GM12801 (cell line): ENCODE results near the gene PRMT5.

Source experiments
- TF ChIP-seq, protein P1 (sequence below): IDR thresholded peaks from one replicate; pipeline ENCODE4 v1.5.1; 2011; ENCODE audit warnings: control low read depth; ENCODE audit not compliant: insufficient read length; ENCODE audit errors: extremely low read depth

Gene PRMT5

DNA sequence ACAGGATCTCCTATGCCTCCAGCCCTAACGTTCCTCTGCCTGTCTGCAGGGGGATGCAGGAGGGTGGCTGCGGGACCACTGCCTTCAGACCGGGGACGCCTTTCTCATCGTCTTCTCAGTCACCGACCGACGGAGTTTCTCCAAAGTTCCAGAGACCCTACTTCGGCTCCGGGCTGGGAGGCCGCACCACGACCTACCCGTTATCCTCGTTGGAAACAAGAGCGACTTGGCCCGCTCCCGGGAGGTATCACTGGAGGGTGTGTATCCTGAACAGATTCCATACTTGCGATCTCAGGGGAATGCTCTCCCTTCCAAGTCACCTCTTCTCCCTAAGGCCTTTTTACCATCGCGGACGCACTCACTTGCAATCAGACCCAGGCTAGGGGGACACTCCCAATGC, 43.2 kb downstream of the PRMT5 start:
- TF ChIP-seq, protein P1, sequence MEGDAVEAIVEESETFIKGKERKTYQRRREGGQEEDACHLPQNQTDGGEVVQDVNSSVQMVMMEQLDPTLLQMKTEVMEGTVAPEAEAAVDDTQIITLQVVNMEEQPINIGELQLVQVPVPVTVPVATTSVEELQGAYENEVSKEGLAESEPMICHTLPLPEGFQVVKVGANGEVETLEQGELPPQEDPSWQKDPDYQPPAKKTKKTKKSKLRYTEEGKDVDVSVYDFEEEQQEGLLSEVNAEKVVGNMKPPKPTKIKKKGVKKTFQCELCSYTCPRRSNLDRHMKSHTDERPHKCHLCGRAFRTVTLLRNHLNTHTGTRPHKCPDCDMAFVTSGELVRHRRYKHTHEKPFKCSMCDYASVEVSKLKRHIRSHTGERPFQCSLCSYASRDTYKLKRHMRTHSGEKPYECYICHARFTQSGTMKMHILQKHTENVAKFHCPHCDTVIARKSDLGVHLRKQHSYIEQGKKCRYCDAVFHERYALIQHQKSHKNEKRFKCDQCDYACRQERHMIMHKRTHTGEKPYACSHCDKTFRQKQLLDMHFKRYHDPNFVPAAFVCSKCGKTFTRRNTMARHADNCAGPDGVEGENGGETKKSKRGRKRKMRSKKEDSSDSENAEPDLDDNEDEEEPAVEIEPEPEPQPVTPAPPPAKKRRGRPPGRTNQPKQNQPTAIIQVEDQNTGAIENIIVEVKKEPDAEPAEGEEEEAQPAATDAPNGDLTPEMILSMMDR, result no peak

GRCh38 chr14:22884738-22885523, 44.2 kb downstream of the PRMT5 start:
- TF ChIP-seq, protein P1, result no peak

GRCh38 chr14:22884076-22884737, 45.0 kb downstream of the PRMT5 start:
- TF ChIP-seq, protein P1, result no peak

DNA sequence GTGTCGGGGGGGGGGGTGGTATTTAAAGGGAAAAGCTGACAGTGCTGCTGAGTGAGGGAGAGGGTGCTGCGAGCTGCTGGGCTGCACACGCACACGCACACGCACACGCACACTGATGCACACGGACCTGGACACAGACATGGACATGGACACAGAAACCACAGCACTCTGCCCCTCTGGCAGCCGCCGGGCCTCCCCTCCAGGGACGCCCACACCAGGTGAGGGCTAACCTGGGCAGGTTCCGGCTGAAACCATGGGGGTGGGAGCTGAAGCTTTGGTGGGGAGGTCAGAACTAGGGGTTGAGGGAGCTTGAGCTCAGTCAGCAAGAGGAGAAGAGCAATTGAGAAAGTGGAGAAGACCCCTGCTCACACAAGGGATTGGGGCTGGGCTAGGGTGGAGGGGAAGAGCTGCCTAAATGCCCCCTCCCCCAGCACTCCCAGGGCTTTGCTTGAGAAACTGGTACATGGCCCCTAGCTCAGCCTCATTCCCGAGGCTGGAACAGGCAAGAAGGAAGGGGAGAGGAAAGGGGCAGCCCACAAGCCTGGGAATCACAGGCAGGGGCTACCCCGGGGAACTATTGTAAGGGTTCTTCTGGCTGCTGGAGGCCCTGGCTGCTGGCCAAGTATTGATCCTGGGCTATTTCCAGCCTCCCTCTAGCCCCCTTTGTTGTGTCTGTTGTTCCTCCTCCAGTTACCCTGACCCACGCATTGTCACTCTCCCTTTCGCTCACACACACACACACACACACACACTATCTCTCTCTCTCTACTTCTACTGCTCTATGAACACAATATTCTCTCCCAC, 45.8 kb downstream of the PRMT5 start, which contains the start of gene REM2:
REM2 (plus strand) TSS at position 50 of the 804 bp plus-strand sequence; CDS start at position 116, 66 bp downstream.
- TF ChIP-seq, protein P1, result no peak

DNA sequence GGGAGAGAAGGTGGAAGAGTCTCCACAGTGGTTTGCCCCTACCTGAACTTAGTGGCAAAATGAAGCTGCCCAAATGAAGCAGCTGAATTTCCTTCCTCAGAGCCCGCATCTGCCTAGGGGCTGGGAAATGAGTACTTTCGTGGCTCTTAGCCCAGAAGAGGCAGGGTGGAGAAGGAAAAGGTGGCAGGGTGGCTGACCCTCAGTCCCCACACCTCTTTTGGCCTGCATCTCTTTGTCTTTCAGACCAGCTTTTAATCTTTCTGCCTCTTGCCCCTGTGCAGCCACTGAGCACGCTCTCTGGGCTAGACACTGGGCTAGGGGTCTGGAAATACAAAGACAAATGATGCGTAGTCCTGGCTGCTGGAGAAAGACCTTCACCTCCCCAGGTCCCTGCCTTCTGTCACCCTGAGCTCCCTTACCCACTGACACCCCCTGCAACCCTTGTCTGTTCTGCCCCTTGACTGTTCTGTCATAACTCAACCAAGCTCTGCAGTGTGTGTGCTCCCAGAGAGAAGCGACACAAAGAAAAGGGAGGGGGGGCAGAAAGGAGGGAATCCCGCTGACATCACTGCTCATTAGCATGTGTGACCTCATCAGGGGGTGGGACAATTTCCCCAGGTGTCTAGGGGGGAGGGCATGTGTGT, 46.5 kb downstream of the PRMT5 start:
- TF ChIP-seq, protein P1, result no peak

DNA sequence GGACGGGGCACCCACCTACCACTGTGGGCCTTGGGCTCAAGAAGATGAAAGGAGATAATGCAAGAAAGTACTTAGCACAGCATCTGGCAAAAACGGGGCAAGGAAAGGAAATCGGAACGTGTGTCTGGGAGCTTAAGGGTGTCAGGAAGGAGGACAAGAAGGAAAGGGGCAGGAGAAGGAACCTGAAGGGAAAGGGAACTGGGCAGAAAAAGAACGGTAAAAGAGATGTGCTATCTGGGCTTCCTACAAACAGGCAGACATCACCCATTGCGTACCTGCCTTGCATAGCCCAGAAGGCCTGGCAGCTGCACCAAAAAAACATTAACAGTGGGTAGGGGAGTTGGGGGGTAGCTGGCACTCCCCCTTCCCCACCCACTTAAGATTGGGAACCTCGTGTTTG, 47.1 kb downstream of the PRMT5 start:
- TF ChIP-seq, protein P1, result no peak
